Measurements from ENCODE around the gene EAF2. TPM values are rescaled to one million over a fixed set of nuclear protein-coding genes. Genes with fewer than 3 reads are reported as not detected.
A peak's percentile ranks its signal among the peaks of the same experiment; 100 is the strongest.

EAF2 gene
- 31.1 and 35.0 TPM in 2 replicates for total RNA-seq
- 121 TPM for total RNA-seq (2013)
- polyA plus RNA-seq: 161 and 221 TPM in 2 replicates
- 48.7 and 99.7 TPM in 2 replicates for polyA minus RNA-seq

DNA sequence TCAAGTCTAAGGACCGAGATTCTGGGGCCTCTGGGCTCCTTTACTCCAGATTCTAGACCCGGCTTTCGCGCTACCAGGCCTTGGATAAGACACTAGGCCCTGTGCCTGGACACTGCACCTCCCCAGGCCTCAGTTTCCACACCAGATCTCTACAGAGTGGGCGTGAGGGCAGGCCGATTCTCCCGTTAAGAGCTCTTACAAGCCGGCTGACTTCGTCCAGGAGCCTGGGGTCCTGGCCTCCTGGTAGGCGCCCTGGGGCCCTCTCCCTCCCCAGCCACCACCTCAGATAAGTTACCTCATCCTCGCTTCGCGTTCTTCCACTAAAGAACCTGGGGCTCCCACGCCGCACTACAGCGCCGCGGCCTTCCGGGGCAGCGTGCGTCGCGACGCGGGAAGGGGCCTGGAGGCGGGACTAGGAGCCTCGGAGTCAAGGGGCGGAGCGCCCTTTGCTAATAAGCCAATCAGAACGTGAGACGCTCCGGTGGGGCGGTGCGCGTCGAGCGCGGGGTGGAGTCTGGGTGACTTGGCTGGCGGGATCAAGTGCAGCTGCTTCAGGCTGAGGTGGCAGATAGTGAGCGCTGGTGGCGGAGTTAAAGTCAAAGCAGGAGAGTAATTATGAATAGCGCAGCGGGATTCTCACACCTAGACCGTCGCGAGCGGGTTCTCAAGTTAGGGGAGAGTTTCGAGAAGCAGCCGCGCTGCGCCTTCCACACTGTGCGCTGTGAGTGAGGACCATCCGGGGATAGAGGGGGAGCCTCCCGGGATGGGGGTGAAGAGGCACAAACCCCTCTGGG lies at the start of gene EAF2, which contains the start of gene IQCB1:
Gene EAF2 (plus strand): TSS at position 539 of the 794 bp plus-strand sequence. CDS start 77 bp downstream, at position 616.
Gene IQCB1 (minus strand): TSS at position 390 of the 794 bp plus-strand sequence. CDS start 6,100 bp downstream, outside the sequence.
- intact Hi-C loops (cut with micrococcal nuclease): loop anchor here (1.0 to 5.0 kb wide), 8 partner anchors 8 to 1367 kb away; partner anchors contain the start of genes FAM162A, GOLGB1, HCLS1 and SEC22A
- peaks cover 98% of the 10 kb centered on the region for H3K79me2 ChIP-seq (ENCODE audit: control insufficient read depth, insufficient read depth, low read length)
- H4K20me1 ChIP-seq (ENCODE audit: control insufficient read depth, insufficient read depth, low read length, poor library complexity, severe bottlenecking): peaks cover 26% of the 10 kb centered on the region
- no peaks in the 10 kb centered on the region for H3K9me3 Mint-ChIP-seq (ENCODE audit: insufficient read depth)
- H3K4me3 ChIP-seq (ENCODE audit: control extremely low read depth in 1 of 5, extremely low read depth in 1 of 5, insufficient read depth in 1 of 5, low read depth in 2 of 5, low read length in 4 of 5): peak within 1 kb of the TSS; percentile 83 to 97 (median 94)
- H3K36me3 ChIP-seq (replicated peaks in 1 of 2; ENCODE audit: control extremely low read depth in 1 of 2, control insufficient read depth in 1 of 2, extremely low read depth in 1 of 2, insufficient read depth in 2 of 2, low read length in 1 of 2): peaks cover 8 to 41% of the 10 kb centered on the region in 2 experiments
- ATAC-seq (ENCODE audit: low read depth) (peak; percentile 97), DNase-seq (peak; percentile 99)
- peaks cover 64% of the 10 kb centered on the region for H3K4me1 Mint-ChIP-seq
- under 1% methylated on average over 52 of the region's 54 CpGs for WGBS (ENCODE audit: insufficient coverage)
- H3K4me1 ChIP-seq (ENCODE audit: control insufficient read depth in 2 of 2, insufficient read depth in 2 of 2, low read length in 2 of 2): peaks cover 22 to 46% of the 10 kb centered on the region in 2 donors
- POLR2A ChIA-PET: interaction anchor here (0.6 to 1.2 kb wide), 3 partner anchors 10 to 243 kb away, joined by 3 to 6 read pairs (median 3); no protein-coding TSS in a partner anchor
- peak within 1 kb of the TSS; percentile 98 for H3K9ac ChIP-seq (ENCODE audit: low read length)
- H3K4me2 ChIP-seq (replicated peaks; ENCODE audit: low read depth, low read length, poor library complexity, severe bottlenecking): peak within 1 kb of the TSS; percentile 88
- CTCF ChIA-PET: interaction anchor here (1.0 kb wide), 1 partner anchor 26 kb away, joined by 3 read pairs; no protein-coding TSS in a partner anchor
- H3K27me3 Mint-ChIP-seq: no peaks in the 10 kb centered on the region
- H3K9me3 ChIP-seq (ENCODE audit: control extremely low read depth in 1 of 3, control insufficient read depth in 2 of 3, insufficient read depth in 1 of 3, low read length in 2 of 3): peaks cover 0 to 2% (median 0%) of the 10 kb centered on the region in 3 donors
- TF ChIP-seq, protein P1, sequence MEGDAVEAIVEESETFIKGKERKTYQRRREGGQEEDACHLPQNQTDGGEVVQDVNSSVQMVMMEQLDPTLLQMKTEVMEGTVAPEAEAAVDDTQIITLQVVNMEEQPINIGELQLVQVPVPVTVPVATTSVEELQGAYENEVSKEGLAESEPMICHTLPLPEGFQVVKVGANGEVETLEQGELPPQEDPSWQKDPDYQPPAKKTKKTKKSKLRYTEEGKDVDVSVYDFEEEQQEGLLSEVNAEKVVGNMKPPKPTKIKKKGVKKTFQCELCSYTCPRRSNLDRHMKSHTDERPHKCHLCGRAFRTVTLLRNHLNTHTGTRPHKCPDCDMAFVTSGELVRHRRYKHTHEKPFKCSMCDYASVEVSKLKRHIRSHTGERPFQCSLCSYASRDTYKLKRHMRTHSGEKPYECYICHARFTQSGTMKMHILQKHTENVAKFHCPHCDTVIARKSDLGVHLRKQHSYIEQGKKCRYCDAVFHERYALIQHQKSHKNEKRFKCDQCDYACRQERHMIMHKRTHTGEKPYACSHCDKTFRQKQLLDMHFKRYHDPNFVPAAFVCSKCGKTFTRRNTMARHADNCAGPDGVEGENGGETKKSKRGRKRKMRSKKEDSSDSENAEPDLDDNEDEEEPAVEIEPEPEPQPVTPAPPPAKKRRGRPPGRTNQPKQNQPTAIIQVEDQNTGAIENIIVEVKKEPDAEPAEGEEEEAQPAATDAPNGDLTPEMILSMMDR (IDR thresholded peaks at IDR 0.05): no peak
- TF ChIP-seq EZH2 (IDR thresholded peaks at IDR 0.05; ENCODE audit: borderline replicate concordance, insufficient read depth, low read depth, low read length, poor library complexity, severe bottlenecking): no peak
- no peaks in the 10 kb centered on the region for H3K27me3 ChIP-seq (replicated peaks in 1 of 4; ENCODE audit: control extremely low read depth in 1 of 4, control insufficient read depth in 3 of 4, insufficient read depth in 4 of 4, low read length in 3 of 4)
- H3K27ac ChIP-seq (ENCODE audit: low read length in 2 of 2): peak within 1 kb of the TSS; percentile 88 to 94
- H3K27ac Mint-ChIP-seq: peak within 1 kb of the TSS; percentile 88
- peak within 1 kb of the TSS; percentile 81 for H2AFZ ChIP-seq (ENCODE audit: insufficient read depth, low read depth, low read length, poor library complexity, severe bottlenecking)
- H3K4me3 Mint-ChIP-seq: peak within 1 kb of the TSS; percentile 89

Measured in B cell (primary cell).